CD14-positive monocyte (primary cell): ENCODE measurements around the gene RRM1. TPM values are rescaled to one million over a fixed set of nuclear protein-coding genes. Genes with fewer than 3 reads are reported as not detected.

Experiments used
- DNase-seq, 3 donors: peaks; one replicate each; pipeline ENCODE4 v3.0.0-alpha.2; 2011 to 2022
- H2AFZ ChIP-seq: 2 replicates; pipeline ENCODE4 v1.6.0; 2012; ENCODE audit warnings: mild to moderate bottlenecking, low read depth, low read length, inconsistent platforms; ENCODE audit not compliant: insufficient read depth, poor library complexity, severe bottlenecking
- H3K27ac ChIP-seq, 2 donors: 1 replicate in 1 of 2; 2 replicates in 1 of 2; pipeline ENCODE4 v1.5.1; 2012 to 2013; ENCODE audit warnings: low read length in 2 of 2, control low read depth in 1 of 2, inconsistent platforms in 1 of 2, low read depth in 1 of 2, mild to moderate bottlenecking in 1 of 2
- H3K27me3 ChIP-seq, 2 donors: one replicate each; pipeline versions ENCODE4 v1.6.0 to v1.6.1; 2011 to 2013; ENCODE audit warnings: low read length in 2 of 2; ENCODE audit not compliant: control insufficient read depth in 2 of 2, insufficient read depth in 2 of 2
- H3K36me3 ChIP-seq, 2 donors: replicated peaks in 1 of 2; 1 replicate in 1 of 2; 2 replicates in 1 of 2; pipeline versions ENCODE4 v1.5.1 to v1.6.1; 2012 to 2013; ENCODE audit warnings: low read length in 2 of 2, control low read depth in 1 of 2, inconsistent platforms in 1 of 2, mild to moderate bottlenecking in 1 of 2; ENCODE audit not compliant: insufficient read depth in 2 of 2, control insufficient read depth in 1 of 2
- H3K4me1 ChIP-seq, 2 donors: 1 replicate in 1 of 2; 2 replicates in 1 of 2; pipeline versions ENCODE4 v1.5.1 to v1.6.1; 2012 to 2013; ENCODE audit warnings: low read length in 2 of 2, control low read depth in 1 of 2, inconsistent platforms in 1 of 2, mild to moderate bottlenecking in 1 of 2, moderate library complexity in 1 of 2; ENCODE audit not compliant: insufficient read depth in 2 of 2, control insufficient read depth in 1 of 2
- H3K4me2 ChIP-seq: replicated peaks from 2 replicates; pipeline ENCODE3; 2012; ENCODE audit warnings: low read length, moderate library complexity, mild to moderate bottlenecking; ENCODE audit not compliant: poor library complexity, severe bottlenecking; ENCODE audit errors: extremely low read depth
- H3K4me3 ChIP-seq, 3 experiments: fragments of 200-600 bp in 1 of 3; sonication (generic) in 1 of 3; replicated peaks in 1 of 3; 1 replicate in 2 of 3; 2 replicates in 1 of 3; pipeline ENCODE4 v1.5.1; 2011 to 2013; ENCODE audit warnings: low read length in 3 of 3, mild to moderate bottlenecking in 3 of 3, control low read depth in 2 of 3, low read depth in 2 of 3, inconsistent platforms in 1 of 3, moderate library complexity in 1 of 3
- H3K79me2 ChIP-seq: 2 replicates; pipeline ENCODE4 v1.6.0; 2012; ENCODE audit warnings: mild to moderate bottlenecking, control low read depth, inconsistent platforms, low read length, moderate library complexity; ENCODE audit not compliant: insufficient read depth
- H3K9ac ChIP-seq: 2 replicates; pipeline ENCODE4 v1.6.0; 2017; ENCODE audit warnings: low read length, mild to moderate bottlenecking; ENCODE audit not compliant: insufficient read depth, poor library complexity, severe bottlenecking
- H3K9me3 ChIP-seq, 2 donors: replicated peaks in 1 of 2; 1 replicate in 1 of 2; 2 replicates in 1 of 2; pipeline versions ENCODE4 v1.5.1 to v1.6.1; 2012 to 2013; ENCODE audit warnings: low read length in 2 of 2, control low read depth in 1 of 2; ENCODE audit not compliant: control insufficient read depth in 1 of 2, insufficient read depth in 1 of 2
- H4K20me1 ChIP-seq: 2 replicates; pipeline ENCODE4 v1.6.0; 2012; ENCODE audit warnings: mild to moderate bottlenecking, low read length, control low read depth, moderate library complexity; ENCODE audit not compliant: insufficient read depth
- H3K27ac Mint-ChIP-seq, 7 donors: one replicate each; pipeline ENCODE4 v1.8.0; 2020; ENCODE audit warnings: mild to moderate bottlenecking in 7 of 7, mixed read lengths in 7 of 7, moderate library complexity in 6 of 7, inconsistent platforms in 2 of 7
- H3K27me3 Mint-ChIP-seq, 3 donors: one replicate each; pipeline ENCODE4 v1.8.0; 2021 to 2022; ENCODE audit warnings: low read depth in 3 of 3, mild to moderate bottlenecking in 3 of 3, mixed read lengths in 3 of 3, moderate library complexity in 3 of 3, inconsistent platforms in 1 of 3
- H3K36me3 Mint-ChIP-seq, 2 donors: one replicate each; pipeline ENCODE4 v1.8.0; 2020; ENCODE audit warnings: mixed read lengths in 2 of 2, inconsistent platforms in 1 of 2, mild to moderate bottlenecking in 1 of 2
- H3K4me1 Mint-ChIP-seq: one replicate; pipeline ENCODE4 v1.8.0; 2020; ENCODE audit warnings: mild to moderate bottlenecking, mixed read lengths
- H3K4me3 Mint-ChIP-seq, 2 donors: one replicate each; pipeline ENCODE4 v1.8.0; 2020; ENCODE audit warnings: mild to moderate bottlenecking in 2 of 2, mixed read lengths in 2 of 2, moderate library complexity in 1 of 2
- H3K9me3 Mint-ChIP-seq, 7 donors: one replicate each; pipeline ENCODE4 v1.8.0; 2020 to 2022; ENCODE audit warnings: mixed read lengths in 7 of 7, mild to moderate bottlenecking in 6 of 7, moderate library complexity in 6 of 7, inconsistent platforms in 2 of 7
- WGBS: methylation state at CpG from one replicate; pipeline ENCODE4 v1.1.5; 2013; ENCODE audit warnings: missing lambda C conversion rate; ENCODE audit not compliant: insufficient coverage; 5-methylcytosine and 5-hydroxymethylcytosine counted together
- intact Hi-C, 2 donors: fragments of 100-400 bp; cut with micrococcal nuclease; formaldehyde crosslinking; loops; one replicate each; pipeline versions ENCODE4 v1.15.0 to v1.15.1; 2023
- polyA plus RNA-seq, 3 donors: library from polyadenylated mRNA; depleted of rRNA in 1 of 3; unstranded in 2 of 3; stranded (reverse) in 1 of 3; fragments of 300-500 nt in 2 of 3; fragments of >200 nt in 1 of 3; fragmentation: Illumina TruSeq in 2 of 3; gene quantifications; 1 replicate in 2 of 3; 2 replicates in 1 of 3; pipeline ENCODE4 v1.2.3, GENCODE V29; 2012 to 2021
- TF ChIP-seq, protein P1 (sequence below): fragments of 200-600 bp; IDR thresholded peaks from one replicate; pipeline ENCODE4 v1.8.0; 2022; ENCODE audit warnings: antibody characterized with exemption, mild to moderate bottlenecking

Gene RRM1
- polyA plus RNA-seq, 3 donors: 5.4 to 16.1 (median 11.5) TPM

GRCh38 chr11:4084406-4085125 is 10.0 kb upstream of the RRM1 start:
- DNase-seq: no peak
- intact Hi-C loops: loop anchor here in 1 of 2 donors (10.0 kb wide), 1 partner anchor 100 kb away; no protein-coding TSS in a partner anchor
- peaks cover 74 to 84% of the 10 kb centered on the region in 2 donors for H3K36me3 Mint-ChIP-seq
- peak overlapping the region in 1 of 2 donors; percentile 73 for H3K27ac ChIP-seq
- H3K9me3 Mint-ChIP-seq: no peaks in the 10 kb centered on the region
- no peak overlapping the region for H3K9ac ChIP-seq
- peak overlapping the region; percentile 35 to 87 (median 57) for H3K27ac Mint-ChIP-seq
- H4K20me1 ChIP-seq: peaks cover 18% of the 10 kb centered on the region
- peaks cover 76 to 95% of the 10 kb centered on the region in 2 donors for H3K36me3 ChIP-seq
- H3K4me1 ChIP-seq: peaks cover 4 to 9% of the 10 kb centered on the region in 2 donors
- no peak overlapping the region for H3K4me3 ChIP-seq
- no peaks in the 10 kb centered on the region for H3K9me3 ChIP-seq
- 99% methylated on average over 7 of the region's 12 CpGs for whole genome bisulfite sequencing
- H3K27me3 Mint-ChIP-seq: no peaks in the 10 kb centered on the region
- peaks cover 10% of the 10 kb centered on the region for H3K4me1 Mint-ChIP-seq
- H3K27me3 ChIP-seq: no peaks in the 10 kb centered on the region
- no peak overlapping the region for H3K4me3 Mint-ChIP-seq
- TF ChIP-seq, protein P1, sequence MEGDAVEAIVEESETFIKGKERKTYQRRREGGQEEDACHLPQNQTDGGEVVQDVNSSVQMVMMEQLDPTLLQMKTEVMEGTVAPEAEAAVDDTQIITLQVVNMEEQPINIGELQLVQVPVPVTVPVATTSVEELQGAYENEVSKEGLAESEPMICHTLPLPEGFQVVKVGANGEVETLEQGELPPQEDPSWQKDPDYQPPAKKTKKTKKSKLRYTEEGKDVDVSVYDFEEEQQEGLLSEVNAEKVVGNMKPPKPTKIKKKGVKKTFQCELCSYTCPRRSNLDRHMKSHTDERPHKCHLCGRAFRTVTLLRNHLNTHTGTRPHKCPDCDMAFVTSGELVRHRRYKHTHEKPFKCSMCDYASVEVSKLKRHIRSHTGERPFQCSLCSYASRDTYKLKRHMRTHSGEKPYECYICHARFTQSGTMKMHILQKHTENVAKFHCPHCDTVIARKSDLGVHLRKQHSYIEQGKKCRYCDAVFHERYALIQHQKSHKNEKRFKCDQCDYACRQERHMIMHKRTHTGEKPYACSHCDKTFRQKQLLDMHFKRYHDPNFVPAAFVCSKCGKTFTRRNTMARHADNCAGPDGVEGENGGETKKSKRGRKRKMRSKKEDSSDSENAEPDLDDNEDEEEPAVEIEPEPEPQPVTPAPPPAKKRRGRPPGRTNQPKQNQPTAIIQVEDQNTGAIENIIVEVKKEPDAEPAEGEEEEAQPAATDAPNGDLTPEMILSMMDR: no peak
- no peak overlapping the region for H3K4me2 ChIP-seq
- H2AFZ ChIP-seq: no peak overlapping the region
- no peaks in the 10 kb centered on the region for H3K79me2 ChIP-seq

- TF ChIP-seq, protein P1: no peak
- no peak overlapping the region for H3K4me3 ChIP-seq
- H3K4me3 Mint-ChIP-seq: no peak overlapping the region
- no peak overlapping the region for H3K4me2 ChIP-seq
- H3K27me3 Mint-ChIP-seq: no peaks in the 10 kb centered on the region
- peak in 2 of 3 donors; percentile 13 to 14 for DNase-seq
- no peaks in the 10 kb centered on the region for H3K27me3 ChIP-seq
- H3K27ac Mint-ChIP-seq: peak overlapping the region in 4 of 7 donors; percentile 8 to 87 (median 39)
- no peaks in the 10 kb centered on the region for H3K79me2 ChIP-seq
- peaks cover 12% of the 10 kb centered on the region for H3K4me1 Mint-ChIP-seq
- no peaks in the 10 kb centered on the region for H3K9me3 Mint-ChIP-seq
- peaks cover 18% of the 10 kb centered on the region for H4K20me1 ChIP-seq
- peaks cover 4 to 9% of the 10 kb centered on the region in 2 donors for H3K4me1 ChIP-seq
- H3K36me3 ChIP-seq: peaks cover 78 to 95% of the 10 kb centered on the region in 2 donors
- no peak overlapping the region for H2AFZ ChIP-seq
- peak overlapping the region in 1 of 2 donors; percentile 73 for H3K27ac ChIP-seq
- no peaks in the 10 kb centered on the region for H3K9me3 ChIP-seq
- H3K9ac ChIP-seq: no peak overlapping the region
- intact Hi-C loops: loop anchor here in 1 of 2 donors (10.0 kb wide), 1 partner anchor 101 kb away; no protein-coding TSS in a partner anchor
- peaks cover 78 to 87% of the 10 kb centered on the region in 2 donors for H3K36me3 Mint-ChIP-seq
These were observed 9.0 kb upstream of the RRM1 start for GRCh38 chr11:4085575-4085974.
